Ovary (tissue), 3 donors: Measurements from ENCODE around the gene CRISP3.

Experiments used
- CTCF ChIP-seq, 3 donors: fragments of 450-650 bp in 2 of 3; fragments of 200-600 bp in 1 of 3; IDR thresholded peaks; one replicate each; pipeline versions ENCODE4 v1.5.1 to v1.8.0; 2016 to 2022; ENCODE audit warnings: antibody characterized with exemption in 3 of 3, mild to moderate bottlenecking in 1 of 3
- EP300 ChIP-seq: sonication (generic); formaldehyde crosslinking; IDR thresholded peaks from one replicate; pipeline ENCODE4 v1.6.1; 2017; ENCODE audit warnings: antibody characterized with exemption
- POLR2A ChIP-seq: fragments of 450-650 bp; IDR thresholded peaks from one replicate; pipeline ENCODE4 v1.6.1; 2017; ENCODE audit warnings: antibody characterized with exemption, mild to moderate bottlenecking, moderate library complexity
- donor health status: DM: no; HTN: no; CAD: no.

DNA sequence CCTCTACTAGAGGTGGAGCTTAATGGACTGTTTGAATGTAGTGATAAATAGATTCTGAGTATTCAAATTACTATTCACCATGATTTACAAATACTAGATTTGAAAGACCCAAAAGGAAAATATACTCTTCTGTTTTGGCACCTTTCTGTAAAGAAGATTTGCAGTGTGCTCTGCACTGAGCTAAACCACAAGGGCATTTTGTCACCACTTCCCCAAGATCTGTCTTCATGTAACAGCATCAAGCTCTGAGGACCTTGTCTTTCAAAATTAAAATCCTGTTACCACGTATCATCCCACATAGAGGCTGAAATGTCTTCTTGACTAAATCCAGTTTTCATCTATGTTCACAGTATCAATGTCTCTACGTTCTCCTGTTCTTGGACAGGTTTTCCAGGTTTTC lies 46.2 kb upstream of the CRISP3 start:
- TF ChIP-seq POLR2A (no peak), CTCF (IDR thresholded peaks at IDR 0.05) (no peak), EP300 (no peak)
